GM12801 (cell line): Measurements from ENCODE around the gene TIGIT.

ENCODE experiments used
- TF ChIP-seq, protein P1 (sequence below): IDR thresholded peaks from one replicate; pipeline ENCODE4 v1.5.1; 2011; ENCODE audit warnings: control low read depth; ENCODE audit not compliant: insufficient read length; ENCODE audit errors: extremely low read depth

TIGIT gene

DNA sequence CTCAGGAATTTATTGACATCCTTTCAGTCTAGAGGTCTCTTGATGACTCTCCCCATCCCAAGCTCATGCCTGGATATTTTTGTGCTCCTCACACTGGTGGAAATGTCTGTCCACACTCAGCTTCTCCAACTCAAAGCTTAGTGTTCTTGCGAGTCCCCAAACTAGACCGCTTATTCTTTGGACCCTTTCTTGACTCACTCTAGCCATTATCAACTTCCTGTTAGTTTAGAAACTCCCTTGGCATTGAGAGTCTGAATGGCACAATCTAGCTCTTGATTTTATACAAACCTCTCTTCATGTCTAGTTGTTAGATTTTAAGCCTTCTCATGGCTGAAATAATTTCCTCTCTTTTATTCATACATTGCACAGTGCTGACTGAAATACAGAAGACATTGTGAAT lies 19.6 kb downstream of the TIGIT start:
- TF ChIP-seq, protein P1, sequence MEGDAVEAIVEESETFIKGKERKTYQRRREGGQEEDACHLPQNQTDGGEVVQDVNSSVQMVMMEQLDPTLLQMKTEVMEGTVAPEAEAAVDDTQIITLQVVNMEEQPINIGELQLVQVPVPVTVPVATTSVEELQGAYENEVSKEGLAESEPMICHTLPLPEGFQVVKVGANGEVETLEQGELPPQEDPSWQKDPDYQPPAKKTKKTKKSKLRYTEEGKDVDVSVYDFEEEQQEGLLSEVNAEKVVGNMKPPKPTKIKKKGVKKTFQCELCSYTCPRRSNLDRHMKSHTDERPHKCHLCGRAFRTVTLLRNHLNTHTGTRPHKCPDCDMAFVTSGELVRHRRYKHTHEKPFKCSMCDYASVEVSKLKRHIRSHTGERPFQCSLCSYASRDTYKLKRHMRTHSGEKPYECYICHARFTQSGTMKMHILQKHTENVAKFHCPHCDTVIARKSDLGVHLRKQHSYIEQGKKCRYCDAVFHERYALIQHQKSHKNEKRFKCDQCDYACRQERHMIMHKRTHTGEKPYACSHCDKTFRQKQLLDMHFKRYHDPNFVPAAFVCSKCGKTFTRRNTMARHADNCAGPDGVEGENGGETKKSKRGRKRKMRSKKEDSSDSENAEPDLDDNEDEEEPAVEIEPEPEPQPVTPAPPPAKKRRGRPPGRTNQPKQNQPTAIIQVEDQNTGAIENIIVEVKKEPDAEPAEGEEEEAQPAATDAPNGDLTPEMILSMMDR: no peak

DNA sequence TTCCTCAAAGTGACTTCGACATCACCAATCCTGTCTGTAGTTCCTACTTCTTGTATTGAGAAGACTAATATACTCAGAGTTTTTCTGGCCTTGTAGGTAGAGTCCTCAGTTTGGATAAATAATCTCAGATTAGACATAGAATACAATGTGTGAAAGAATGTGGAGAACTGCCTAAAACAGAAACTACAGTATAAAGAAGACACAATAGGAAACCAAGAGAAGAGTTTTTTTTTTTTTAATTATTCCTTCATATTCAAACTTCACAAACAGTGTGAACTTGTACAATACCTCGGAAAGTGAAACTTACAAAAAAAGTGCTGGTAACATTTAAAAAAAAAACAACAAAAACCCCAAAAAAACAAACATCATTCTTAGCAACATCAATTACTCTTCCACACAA lies 20.5 kb downstream of the TIGIT start:
- TF ChIP-seq, protein P1: no peak

GRCh38 chr3:114318295-114318694 lies 24.5 kb downstream of the TIGIT start:
- TF ChIP-seq, protein P1: no peak

- TF ChIP-seq, protein P1: no peak
These were observed 25.6 kb downstream of the TIGIT start for GRCh38 chr3:114319453-114319852.

DNA sequence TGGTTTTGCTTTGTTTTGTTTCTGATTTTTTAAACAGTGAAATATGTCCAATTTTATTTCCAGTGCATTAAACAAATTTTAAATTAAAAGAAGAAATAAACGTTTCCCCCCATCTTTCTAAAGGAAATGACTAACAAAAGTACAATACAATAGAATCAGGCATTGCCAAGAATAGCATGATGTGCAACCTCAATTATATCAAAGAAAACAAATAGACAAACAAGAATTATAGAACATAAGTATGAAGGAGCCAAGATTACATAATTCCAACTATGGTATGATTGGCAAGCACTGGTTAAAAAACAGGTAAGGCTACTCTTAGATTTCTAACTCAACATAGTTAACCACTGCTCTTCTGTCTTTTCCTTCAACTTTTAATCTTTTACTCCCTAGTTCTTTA lies 26.4 kb downstream of the TIGIT start:
- TF ChIP-seq, protein P1: no peak

DNA sequence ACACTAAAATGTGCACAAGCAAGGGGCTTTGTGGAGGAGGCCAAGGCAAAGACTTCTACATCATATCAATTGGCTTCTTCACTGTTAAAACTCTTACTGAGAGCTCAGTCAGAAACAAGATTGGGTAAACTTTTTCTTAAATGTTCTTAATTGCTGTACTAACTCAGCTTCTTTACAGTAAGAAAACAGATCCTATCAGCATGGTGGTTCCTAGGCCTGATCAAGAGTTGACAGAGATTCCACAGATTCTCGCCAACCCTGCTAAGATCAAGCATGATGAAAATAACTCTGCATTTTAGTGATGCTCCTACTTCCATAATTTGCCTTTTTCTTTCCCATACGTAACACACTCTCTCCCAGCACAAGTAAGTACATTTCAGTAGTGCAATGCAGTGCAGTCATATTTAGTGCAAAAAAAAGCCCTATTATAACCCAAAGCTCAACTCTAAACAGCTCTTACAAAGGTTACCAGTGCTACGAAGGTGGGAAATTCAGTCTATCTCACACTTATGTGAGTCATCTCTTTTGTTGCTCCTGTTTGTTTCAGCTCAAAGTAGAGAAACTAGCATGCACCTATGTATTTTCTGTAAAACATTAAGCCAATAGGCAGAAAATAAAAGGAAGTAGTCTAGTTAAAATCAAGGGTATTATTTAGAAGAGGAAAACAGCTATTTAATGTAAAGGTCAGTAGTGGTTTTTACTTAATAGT lies 29.9 kb downstream of the TIGIT start:
- TF ChIP-seq, protein P1: no peak

DNA sequence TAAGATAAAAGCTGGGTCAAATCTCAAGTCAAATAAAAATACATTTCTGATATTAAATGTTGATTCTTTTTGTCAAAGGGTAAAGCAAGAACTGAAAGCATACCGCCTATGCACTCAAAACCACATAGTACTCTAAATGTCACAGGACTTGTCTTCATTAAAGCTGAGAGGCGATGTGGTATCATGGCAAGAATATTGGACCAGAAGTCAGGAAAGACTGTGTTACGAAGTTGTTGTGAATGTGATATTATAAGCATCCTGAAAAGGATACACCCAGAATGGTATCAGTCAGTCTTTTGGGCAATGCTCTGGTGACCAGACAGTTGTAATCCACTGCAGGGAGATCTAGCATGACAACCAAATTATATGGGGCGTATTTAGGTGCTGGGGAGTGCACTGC lies 33.8 kb downstream of the TIGIT start:
- TF ChIP-seq, protein P1: no peak
